GM21786 (cell line): ENCODE measurements around the gene MTAP.

Experiments
- ATAC-seq: cut with Tn5 transposase; IDR thresholded peaks from one replicate; pipeline ENCODE4 v1.9.1; 2021; ENCODE audit not compliant: unreplicated experiment

Gene MTAP

DNA sequence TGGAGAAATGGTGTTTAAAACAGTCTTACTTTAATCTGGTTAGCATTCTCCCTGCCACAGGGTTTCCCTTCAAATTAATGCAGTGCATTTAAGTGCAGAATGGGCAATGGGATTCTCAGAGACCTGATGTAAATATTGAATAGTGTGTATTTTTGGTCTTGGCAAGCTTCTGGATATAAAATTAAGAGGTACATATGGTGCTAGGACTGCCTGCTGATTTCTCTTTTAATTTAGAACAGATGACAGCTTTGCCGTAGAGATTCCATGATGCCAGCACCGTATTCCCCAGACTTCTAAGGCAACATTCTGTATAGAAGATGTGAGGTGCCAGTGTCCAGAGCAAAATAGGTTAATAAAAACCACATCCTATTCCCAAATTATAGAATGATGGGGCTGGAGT lies 1.9 kb downstream of the MTAP start:
- ATAC-seq, result no peak

DNA sequence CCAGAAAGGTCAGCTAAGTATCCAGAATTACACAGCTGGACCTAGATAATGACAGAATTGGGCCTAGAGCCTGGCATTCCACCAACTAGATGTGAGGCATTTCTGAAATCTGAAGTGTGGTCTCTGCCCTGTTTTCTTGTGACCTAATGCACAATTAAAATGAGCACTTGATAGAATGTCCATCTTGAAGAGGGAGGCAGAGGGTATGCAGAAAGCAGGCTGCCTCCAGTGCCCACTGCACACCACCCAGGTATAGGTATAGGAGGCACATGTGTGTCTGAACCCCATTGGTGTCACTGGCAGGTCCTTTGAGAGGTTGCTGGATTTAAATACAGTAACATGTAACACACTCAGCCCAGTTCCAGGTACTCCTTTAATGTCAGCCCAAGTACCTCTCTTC lies 2.4 kb downstream of the MTAP start:
- ATAC-seq, result no peak

DNA sequence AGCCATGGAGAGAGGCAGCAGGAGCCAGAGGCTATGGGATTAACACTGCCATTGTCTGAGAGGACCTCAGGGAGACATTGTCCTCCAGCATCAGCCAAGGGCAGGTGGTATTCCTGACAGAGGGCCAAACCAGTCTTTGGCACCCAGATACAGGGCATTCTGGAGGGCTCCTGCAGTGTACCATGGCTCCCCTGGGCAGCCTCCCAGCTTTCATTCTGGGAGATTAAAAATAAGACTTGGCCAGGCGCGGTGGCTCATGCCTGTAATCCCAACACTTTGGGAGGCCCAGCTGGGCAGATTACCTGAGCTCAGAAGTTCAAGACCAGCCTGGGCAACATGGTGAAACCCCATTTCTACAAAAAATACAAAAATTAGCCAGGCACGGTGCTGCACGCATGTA lies 4.2 kb downstream of the MTAP start:
- ATAC-seq, result no peak

DNA sequence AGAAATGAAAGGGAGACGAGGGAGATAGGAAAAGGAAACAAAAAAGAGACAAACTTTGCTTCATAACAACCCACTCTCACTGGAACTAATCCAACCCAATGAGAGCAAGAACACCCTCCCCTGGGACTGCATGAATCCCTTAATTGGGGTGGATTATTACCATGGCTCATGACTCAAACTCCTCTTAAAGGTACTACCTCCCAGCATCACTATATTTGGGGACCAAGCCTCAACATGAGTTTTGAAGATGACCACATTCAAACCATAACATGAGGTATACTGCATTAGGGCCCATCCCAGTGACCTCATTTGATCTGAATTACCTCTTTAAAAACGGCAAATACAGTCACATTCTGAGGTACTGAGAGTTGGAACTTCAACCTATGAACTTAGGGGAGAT lies 8.0 kb downstream of the MTAP start:
- ATAC-seq, result no peak

DNA sequence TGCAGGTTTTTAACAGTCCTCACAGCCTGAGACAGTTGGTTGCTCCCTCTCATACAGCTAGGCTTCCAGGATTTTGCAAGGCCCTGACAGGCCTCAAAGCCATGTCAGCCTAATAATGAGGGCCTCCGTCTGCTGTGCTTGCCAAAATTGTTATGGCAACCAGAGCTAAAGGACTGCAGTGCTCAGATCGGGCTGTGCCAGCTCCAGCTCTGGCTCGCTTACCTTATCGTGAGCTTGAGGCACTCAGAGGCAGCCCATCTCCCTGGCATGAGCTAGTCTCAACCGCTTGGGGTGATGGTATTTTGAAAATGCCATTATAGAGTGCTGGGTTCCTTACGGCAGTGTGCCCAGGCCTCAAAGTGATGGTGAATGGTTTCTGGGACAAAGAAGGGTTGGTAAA lies 8.4 kb downstream of the MTAP start:
- no peak for ATAC-seq

DNA sequence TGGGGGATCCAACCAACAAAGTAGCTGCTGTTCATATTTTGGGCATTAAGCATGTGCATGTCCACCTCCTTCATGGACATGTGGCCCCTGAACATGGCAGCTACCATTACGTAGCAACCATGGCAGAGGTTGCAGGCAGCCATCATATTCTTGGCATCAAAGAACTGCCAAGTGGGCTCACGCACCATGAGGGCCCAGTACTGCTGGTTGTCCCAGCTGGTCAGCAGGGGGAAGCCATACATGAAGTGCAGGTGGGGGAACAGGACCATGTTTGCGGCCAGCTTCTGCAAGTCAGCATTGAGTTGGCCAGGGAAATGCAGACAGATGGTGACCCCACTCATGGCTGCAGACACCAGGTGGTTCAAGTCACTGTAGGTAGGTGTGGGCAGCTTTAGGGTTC lies 9.5 kb downstream of the MTAP start:
- ATAC-seq, result no peak

DNA sequence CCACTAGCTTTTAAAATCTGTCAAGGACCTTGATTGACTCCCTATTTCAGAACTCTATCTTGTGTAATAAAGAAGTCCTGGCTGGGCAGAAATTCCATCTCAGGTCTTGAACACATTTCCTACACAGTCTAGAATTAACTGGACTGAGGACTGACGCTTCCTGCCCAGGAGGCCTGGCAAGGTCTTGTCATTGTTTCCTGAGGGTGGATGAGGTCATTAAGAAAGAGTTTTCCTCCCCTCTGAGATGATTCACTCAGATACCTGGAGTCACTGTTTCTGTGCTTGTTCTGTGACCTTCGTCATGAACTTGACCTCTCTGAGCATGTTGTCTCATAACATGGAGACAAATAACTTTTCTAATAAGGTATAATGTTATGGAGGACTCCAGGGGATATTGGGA lies 10.0 kb downstream of the MTAP start:
- no peak for ATAC-seq

DNA sequence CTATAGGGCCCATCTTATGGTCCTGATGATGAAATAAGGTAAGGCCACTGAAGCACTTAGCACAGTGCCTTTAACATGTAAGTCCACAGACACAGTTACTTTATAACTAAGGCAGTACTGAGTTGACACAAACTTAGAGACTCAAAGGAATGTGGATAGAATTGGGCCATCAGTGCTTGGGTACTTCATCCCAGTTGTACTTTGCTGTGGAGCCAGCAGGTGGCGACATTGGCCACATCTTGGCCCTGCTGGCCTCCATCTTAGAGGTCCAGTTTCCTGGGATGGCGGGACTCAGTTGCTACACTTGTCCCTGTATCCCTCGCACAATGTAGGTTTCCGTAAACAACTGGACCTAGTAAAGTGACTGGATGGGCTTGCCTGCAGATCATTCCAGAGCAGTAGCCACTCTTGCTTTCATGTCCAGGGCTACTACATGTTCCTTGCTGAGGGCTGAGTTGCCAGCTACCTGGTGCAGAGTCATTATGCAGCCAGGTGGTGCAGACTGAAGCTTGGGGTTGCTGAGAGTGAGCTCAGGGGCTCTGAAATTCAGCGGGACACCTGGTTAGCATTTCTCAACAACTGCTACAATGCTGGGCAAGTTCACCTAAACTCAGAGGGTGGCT lies 10.6 kb downstream of the MTAP start:
- peak; percentile 66 for ATAC-seq

DNA sequence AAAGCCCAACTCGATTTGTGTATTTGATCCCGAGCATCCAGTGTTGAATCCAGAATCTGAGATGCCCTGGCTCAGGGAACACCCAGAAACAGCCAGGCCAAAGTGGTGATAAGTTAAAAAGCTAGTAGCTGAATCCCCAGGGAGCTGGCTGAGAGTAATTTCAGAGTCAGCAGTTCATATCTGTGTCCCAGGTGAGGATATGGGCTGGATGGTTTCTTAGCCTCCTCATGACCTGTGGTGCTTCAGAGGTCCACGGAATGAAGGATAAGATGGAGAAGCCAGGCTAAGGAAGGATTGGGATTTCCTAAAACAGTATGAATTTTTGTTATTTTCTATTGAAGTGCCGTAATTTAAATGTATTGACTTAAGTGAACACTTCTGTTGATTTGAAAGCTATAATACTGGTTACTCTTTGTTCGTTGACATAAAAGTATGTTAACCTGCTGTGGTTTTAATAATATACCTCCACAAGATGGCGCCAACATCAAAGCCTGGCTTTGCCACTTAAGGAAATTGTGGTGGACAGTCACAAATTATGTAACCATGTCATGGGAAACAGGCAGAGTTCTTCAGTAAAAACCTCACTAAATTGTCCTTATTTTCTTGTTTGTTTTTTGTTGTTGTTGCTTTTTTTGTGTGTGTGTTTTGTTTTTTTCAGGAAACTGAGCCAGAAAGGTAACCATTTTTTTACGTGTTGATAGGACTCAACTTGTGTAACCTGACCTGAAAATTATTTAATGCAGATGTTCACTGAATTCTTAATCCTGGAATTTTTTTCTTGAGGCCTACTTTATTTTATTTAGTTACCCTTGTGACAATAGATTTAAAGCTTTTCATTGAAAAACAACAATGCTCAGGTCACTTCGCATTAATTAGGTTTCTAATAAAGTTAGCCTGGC lies 11.4 kb downstream of the MTAP start:
- peak; percentile 39 for ATAC-seq

DNA sequence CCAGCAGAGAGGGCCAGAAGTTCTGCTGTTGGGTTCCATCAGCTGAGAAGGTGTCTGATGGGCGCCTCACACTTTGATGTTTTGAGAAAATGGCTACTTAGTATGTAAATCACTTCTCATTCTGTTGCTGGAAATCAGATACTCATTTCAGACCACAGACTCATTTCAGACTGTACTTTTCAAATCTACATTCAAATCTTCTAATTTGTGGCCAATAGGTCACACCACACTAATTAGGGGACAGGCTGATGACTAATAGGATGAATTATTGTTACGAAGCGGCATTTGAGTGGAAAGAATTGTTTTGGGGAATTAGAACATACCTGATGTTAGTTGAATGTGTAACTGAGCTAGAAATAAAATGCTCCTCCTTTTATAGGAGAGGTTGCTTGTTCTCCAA lies 13.2 kb downstream of the MTAP start:
- no peak for ATAC-seq

DNA sequence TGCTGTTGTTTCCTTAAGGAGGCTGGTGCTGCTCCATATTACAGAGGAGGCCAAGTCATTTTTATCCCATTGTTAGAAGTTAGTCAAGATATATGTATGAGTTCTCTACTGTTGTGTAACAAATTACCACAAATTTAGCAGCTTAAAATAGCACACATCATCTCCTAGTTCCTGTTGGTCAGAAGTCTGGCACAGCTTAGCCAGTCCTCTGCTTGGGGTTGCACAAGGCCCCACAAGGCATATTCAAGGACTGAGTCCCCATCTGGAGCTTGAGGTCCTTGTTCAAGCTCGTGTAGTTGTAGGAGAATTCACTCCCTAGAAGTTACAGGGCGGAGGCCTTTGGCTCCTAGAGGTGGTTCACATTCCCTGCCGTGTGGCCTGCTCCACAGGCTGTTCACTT lies 14.7 kb downstream of the MTAP start:
- ATAC-seq, result no peak

DNA sequence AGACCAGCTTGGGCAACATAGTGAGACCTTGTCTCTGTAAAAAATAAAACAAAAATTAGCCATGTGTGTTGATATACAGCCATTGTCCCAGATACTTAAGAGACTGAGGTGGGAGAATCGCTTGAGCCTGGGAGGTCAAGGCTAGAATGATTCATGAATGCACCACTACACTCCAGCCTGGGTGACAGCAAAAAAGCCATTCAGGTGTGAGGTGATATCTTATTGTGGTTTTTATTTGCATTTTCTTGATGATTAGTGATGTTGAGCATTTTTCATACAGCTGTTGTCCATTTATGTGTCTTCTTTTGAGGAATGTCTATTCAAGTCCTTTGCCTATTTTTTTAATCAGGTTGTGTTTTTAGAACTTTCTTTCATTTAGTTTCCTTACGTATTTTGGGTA lies 23.2 kb downstream of the MTAP start:
- no peak for ATAC-seq

DNA sequence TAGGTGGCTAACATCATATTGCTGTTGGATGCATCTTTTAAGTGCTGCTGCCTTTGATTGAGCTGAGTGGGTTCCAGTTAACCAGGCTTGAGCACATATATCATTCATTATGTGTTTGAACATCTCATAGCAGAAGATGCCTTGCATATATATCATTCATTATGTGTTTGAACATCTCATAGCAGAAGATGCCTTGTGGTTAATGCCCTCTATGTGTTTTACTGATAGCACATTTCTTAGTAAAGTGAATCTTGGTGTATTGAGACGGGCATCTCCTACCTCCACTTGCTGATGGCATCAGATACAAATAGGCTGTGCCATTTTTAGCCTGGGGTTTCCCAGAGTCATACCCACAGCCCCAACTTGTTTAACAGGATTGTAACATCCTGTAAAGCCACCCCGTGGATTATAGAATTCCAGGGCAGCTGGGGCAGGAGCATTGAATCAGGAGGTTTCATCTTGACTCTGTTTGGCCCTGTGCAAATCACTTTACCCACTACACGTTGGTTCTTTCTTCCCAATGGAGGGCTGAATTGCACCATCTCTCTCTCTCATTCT lies 26.5 kb downstream of the MTAP start:
- ATAC-seq, result no peak

DNA sequence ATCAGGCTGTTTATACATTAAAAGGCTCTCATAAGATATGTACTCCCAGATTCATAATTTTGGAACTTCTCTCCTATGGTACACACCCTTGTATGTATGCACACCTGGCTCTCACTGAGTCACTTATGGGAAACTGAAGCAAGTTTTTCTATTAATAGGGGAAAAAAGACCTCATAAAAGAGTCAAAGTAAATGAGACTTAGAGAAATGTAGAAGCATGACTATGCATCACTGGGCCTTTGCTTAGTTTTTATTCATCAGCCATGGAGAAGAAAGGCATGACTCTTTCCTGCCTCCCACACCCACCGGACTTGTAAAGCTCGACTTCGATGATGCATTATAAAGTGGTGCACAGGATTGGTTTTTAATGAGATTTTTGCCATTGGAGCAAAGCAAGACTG lies 28.2 kb downstream of the MTAP start:
- ATAC-seq, result no peak

DNA sequence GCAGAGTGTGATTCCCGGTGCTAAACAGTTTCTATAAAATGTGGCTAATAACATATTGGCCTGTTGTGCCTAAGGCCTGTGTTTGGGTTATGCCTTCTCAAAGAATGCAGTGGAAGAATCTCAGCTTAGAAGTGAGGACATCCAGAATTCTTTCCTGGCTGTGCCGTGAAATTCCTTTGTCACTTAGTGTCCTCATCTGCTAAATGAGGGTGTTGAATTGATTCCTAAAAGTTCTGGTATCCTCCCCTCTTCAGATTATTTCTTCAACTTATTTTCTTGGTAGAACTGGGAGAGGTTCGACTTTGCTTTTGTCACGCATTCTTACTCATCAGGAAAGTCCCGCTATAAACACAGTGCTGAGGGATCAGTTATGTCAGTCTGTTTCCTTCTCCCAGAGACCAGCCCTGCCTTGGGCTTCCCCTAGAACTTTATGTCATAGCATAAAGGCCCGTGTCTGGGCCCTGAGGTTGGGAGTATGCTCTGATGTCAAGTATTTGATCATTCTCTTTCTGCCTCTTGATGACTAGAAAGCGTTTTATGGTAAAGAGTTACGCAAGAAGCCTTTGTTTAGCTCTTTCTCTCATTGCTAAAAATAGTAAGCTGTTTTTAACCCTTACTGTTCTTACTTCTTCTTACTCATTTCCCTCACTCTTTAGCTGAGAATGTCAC lies 29.5 kb downstream of the MTAP start:
- ATAC-seq, result peak; percentile 42

DNA sequence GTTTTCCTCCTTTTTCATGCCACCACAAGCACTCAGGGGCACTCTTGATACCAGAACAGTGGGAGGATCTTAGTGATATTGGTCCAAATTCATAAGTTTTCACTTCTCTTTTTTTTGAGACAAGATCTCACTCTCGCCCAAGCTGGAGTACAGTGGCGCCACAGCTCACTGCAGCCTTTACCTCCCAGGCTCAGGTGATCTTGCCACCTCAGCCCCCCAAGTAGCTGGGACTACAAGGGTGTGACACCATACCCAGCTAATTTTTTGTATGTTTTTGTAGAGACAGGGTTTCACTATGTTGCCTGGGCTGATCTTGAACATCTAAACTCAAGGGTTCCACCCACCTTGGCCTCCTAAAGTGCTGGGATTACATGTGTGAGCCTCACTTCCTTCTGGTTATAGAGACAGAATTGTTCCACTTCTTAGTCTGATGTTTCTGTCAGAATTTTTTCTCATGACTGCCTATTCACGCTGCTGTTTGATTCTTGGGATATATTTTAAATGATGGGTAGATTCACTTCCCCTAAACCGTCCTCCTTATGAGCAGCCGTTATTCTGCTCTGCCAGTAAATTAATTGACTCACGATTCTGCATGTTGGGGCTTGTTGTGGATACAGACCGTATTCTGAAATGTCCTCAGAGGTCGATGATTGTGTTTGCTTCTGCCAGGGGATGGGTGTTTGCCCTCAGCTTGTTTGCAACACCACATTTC lies 30.8 kb downstream of the MTAP start:
- peak; percentile 73 for ATAC-seq

DNA sequence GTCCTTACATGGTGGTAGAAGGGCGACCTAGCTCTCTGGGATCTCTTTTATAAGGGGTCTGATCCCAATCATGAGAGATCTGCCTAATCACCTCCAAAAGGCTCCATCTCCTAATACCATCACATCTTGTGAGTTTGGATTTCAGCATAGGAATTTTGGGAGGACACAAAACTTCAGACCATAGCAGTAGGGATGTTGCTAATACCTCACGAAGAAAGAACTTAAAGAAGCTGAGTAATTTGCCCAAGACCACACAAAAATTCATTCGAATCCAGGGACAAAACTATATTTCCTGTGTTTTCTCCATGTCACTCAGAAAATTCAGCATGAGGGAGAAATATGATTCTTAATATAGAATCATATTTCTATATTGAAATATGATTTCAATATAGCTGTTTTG lies 32.7 kb downstream of the MTAP start:
- no peak for ATAC-seq

DNA sequence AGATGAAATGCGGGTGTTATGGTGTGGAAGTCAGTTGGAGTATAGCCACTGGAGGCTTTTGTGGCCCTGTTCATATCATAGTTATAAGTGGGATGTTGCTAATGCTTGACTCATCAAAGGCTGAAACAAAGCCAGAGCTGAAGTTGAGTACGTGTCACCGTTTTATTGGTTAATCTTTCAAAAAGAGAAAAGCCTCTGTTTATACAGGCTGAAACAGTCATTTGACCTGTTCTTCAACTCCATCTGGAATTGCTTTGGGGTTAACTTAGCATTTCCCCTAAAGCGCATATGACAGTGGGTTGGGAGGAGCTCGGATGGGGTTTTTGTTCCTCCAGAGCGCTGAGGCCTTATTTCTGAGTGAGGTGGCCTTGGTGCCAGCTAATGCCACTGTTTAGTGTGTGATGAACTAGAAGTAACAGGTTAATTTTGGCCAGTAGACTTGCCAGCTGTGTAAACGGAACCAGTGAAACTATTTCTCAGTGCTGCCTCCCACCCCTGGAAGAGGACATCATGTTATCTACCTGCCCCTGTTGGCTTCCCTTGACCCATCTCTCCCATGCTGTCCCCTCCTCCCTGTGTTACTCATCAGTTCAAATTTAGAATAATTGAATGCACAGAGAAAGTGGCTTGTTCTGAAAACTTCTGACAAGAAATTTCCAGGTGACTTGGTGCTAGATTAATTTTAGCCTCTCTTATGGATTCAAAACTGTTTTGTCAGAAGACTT lies 34.2 kb downstream of the MTAP start:
- no peak for ATAC-seq

DNA sequence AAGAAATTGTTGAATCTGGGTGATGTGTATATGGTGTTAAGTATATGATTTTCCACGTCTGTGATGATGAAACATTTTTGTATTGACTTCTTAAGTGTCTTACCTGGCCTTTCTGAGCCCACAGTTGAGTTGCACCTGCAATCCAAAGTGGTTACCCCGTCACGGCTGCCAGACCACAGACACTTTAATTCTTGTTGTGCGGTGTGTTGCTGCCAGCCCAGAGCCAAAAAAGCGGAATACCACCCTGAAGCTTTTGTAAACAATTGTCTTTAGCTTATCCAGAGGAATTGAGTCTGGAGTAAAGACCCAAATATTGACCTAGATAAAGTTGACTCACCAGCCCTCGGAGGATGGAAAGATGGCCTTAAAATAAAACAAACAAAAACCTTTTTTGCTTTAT lies 35.1 kb downstream of the MTAP start:
- no peak for ATAC-seq

DNA sequence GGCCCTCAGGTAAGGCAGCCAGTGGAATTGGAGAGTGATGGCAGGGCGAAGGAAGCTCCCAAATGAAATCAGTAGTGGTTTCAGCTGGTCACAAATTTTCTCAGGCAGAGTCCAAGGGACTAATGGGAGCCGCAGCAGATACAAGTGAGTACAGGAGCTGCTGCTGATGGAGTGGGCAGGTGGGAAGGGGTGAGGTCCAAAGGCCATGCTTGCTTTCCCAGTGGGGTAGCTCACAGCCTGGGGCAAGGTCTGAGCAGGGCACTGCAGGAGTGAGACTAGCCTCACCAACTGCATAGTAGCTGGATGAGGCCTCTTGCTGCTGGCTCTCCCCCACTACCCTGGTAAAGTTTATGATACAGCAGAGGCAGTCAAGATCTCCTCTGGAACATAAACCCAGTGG lies 38.2 kb downstream of the MTAP start:
- no peak for ATAC-seq

DNA sequence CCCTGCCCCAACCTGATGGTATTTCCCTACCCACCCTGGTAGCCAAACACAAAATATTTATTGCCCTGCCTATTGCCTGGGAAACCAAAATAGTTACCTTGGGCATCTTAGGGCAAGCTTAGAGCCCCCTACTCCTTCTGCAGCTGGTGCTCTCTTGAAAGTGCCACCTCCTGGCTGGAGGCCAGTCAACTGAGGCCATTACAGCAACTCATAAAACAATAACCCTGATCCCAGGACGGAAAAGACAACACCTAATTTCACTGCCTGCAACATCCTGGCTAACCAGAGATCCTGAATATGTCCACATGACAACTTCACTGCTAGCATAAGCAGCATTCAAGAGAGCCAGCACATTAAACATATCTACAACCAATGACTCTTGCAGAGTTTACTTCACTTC lies 38.7 kb downstream of the MTAP start:
- no peak for ATAC-seq
